GM06990 (cell line): ENCODE data around the gene ELMO2.

Source experiments
- DNase-seq: peaks from one replicate; pipeline ENCODE4 v3.0.0-alpha.2; 2011; ENCODE audit not compliant: insufficient read length; ENCODE audit errors: extremely low read depth
- H3K27me3 ChIP-seq: replicated peaks from 2 replicates; pipeline ENCODE4 v1.6.0; 2011; ENCODE audit warnings: low read length; ENCODE audit not compliant: control insufficient read depth, insufficient read depth
- H3K36me3 ChIP-seq: 2 replicates; pipeline ENCODE4 v1.5.1; 2011; ENCODE audit warnings: low read length; ENCODE audit not compliant: control insufficient read depth, insufficient read depth
- H3K4me3 ChIP-seq: replicated peaks from 2 replicates; pipeline ENCODE4 v1.5.1; 2011; ENCODE audit warnings: low read depth, mild to moderate bottlenecking, control low read depth, low read length
- TF ChIP-seq, protein P1 (sequence below): IDR thresholded peaks from 2 replicates; pipeline ENCODE4 v1.5.1; 2011; ENCODE audit warnings: low read length, control low read depth, mild to moderate bottlenecking, inconsistent platforms; ENCODE audit not compliant: insufficient read depth, poor library complexity, severe bottlenecking

The ELMO2 gene

DNA sequence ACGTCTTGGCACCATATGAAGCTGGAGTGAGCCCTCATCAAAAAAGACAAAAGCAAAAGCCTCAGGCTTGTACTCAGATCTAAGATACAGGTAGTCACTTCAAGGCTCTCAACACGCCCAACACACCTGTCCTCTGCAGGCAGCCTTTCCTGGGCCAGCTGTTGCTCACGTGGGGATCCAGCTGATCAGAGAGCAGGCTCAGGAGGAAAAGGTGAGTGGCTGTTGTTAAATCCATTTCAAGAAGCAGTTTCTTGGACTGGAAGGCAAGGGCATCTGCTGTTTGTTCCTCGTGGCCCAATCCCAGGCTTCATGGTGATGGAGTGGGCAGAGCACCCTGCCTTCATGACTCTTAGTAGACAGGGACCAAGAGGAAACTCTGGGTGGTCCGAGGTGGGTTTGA, 39.6 kb downstream of the ELMO2 start:
- no peaks in the 10 kb centered on the region for H3K27me3 ChIP-seq
- H3K4me3 ChIP-seq, result no peak overlapping the region
- H3K36me3 ChIP-seq, result peaks cover 39% of the 10 kb centered on the region
- DNase-seq, result no peak
- TF ChIP-seq, protein P1, sequence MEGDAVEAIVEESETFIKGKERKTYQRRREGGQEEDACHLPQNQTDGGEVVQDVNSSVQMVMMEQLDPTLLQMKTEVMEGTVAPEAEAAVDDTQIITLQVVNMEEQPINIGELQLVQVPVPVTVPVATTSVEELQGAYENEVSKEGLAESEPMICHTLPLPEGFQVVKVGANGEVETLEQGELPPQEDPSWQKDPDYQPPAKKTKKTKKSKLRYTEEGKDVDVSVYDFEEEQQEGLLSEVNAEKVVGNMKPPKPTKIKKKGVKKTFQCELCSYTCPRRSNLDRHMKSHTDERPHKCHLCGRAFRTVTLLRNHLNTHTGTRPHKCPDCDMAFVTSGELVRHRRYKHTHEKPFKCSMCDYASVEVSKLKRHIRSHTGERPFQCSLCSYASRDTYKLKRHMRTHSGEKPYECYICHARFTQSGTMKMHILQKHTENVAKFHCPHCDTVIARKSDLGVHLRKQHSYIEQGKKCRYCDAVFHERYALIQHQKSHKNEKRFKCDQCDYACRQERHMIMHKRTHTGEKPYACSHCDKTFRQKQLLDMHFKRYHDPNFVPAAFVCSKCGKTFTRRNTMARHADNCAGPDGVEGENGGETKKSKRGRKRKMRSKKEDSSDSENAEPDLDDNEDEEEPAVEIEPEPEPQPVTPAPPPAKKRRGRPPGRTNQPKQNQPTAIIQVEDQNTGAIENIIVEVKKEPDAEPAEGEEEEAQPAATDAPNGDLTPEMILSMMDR, result no peak

DNA sequence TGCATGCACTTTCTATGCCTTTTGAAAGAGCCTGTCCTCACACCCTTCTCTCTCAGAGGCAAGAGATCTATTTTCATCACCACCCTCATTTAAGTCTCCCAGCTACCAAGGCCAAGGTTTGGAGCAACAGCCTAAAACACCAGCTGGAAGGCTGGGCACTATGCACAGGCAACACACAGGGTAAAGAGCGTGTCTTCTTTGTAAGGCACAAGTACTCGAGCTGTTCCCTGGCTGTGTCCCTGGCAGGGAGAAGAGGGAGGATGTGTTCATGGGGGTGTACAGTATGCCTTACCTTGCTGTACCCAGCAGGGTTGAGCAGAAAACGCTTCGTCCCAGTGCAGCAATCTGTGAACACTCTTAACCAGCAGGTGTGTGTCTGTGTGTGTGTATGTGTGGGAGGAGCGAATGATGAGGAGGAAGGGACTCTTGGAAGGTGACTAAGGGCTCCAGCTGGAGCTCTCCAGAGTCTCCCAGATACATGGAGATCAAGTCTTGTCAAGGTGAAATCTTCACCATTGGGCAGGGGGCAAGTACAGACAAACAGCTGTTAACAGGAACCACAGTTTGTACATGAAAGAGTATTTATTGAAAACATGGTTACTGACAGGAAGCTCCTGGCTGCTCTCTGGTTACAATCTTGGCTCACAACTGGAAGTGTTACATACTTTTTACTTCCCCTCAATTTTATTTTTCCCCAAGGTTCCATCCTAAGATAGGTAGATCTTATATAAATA, 40.8 kb downstream of the ELMO2 start:
- no peak overlapping the region for H3K4me3 ChIP-seq
- TF ChIP-seq, protein P1, result no peak
- H3K36me3 ChIP-seq, result peaks cover 32% of the 10 kb centered on the region
- no peak for DNase-seq
- no peaks in the 10 kb centered on the region for H3K27me3 ChIP-seq

DNA sequence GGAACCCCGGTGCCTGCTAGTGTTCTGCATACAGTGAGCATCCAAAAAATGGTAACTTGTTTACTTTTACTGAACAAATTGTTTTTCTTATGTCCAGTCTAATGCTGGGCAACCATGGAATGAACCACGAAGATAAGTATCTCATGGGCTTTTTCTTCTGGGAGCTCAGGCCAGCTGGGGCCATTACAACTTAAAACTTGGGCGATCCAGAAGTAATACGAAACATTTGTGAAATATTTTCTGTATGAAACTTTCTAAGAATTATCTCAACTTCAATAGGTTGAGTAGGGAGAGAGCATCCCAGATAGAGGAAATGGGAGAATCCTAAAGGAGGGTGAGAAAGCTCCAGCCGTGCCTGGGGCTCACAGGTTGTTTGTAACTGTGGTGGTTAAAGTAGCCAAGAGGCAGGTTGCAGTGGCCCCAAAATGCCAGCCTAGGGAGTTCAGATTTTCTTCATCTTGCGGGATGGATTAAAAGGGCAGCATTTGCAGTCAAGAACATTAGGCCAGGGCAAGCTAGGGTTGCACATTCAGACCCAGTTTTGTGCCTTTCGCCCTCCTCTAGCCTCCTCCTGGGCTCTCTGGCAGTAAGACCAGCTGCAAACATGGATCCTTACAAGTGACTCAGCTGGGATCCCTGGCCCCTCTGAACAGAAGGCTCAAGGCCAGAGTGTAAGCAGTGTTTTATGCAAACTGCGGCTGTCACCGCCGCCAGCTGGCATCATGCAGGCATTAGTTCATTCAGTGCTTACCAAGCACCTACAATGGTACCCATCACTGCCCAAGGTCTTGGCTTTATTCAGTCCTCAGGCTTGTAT, 41.5 kb downstream of the ELMO2 start:
- peak overlapping the region; percentile 98 for H3K4me3 ChIP-seq
- TF ChIP-seq, protein P1, result no peak

DNA sequence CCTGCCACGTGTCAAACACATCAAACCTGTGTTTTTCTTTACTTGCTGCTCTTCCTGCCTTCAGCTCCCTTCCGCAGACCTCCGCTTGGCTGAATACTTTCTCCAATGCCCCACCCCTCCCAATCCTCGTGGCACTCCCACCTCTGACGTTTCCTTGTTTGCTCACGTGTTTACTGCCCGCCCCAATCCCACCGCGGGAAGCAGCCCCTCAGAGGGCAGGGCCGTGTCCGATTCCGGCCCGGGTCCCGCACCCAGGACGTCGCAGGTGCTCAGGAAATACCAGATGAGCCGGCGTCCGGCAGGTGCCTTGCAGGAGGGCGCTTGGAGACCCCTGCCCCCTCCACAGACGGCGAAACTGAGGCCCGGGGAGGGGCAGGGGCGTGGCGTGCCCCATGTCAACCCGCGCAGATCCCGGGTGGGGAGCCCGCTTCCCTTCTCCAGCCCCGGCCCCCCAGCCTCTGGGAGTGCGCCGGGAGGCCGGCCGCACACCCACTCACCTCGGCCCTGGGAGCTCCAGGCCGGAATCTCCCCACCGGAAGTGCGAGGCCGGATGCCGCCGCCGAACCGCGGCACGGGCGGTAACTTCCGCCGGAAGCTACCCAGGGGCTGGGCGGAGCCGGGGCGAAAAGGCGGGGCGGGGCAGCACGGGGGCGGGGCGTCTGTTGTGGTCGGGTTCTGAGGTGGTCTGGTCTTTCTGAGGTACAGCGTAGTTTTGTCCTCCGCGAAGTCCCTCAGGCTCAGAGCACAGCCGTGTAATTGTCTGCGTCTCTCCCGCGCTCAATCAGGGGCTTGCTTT, 42.3 kb downstream of the ELMO2 start:
- TF ChIP-seq, protein P1, result no peak
- peaks cover 29% of the 10 kb centered on the region for H3K36me3 ChIP-seq
- H3K4me3 ChIP-seq, result peak overlapping the region; percentile 98
- peak; percentile 88 for DNase-seq
- H3K27me3 ChIP-seq, result no peaks in the 10 kb centered on the region

More for the DNA sequence above, 41.5 kb downstream of the ELMO2 start:
- DNase-seq, result no peak
- Histone ChIP-seq H3K27me3 (no peaks in the 10 kb centered on the region), H3K36me3 (peaks cover 31% of the 10 kb centered on the region)

DNA sequence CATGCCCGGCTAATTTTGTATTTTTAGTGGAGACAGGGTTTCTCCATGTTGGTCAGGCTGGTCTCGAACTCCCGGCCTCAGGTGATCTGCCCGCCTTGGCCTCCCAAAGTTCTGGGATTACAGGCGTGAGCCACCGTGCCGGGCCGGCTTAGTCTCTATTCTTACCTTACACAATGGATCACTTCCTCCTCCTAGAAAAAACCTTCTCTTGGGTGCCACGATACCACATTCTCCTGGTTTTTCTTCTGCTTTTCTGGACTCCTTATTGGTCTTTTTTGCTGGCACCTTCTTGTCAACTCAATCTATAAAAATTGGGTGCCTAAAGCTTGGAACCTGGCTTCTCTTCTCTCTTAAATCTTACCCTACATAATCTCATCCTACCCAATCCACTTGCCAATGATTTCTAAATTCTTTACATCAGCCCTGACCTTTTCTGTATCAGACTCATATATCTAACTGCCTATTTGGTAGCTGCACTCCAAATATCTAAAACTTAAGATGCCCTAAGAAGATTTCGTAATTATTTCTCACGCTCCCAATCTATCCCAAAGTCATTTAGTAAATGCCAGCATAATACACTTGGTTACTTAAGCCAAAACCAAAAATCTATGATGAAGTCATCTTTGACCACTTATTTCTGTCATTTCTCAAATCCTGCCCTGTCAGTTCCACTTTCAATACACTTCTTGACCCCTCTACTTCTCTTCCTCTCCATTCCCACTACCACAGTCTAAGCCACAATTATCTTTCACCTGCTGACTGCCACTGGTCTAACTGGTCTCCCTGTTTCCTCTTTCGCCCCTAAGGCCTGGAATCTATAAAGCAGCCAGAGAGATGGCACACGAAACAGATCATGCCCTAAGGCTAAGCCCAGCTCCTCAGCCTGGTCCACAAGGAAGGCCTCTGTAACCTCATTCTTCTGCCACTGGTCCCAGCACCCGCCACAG, 43.2 kb downstream of the ELMO2 start:
- H3K36me3 ChIP-seq, result peaks cover 24% of the 10 kb centered on the region
- H3K4me3 ChIP-seq, result peak overlapping the region; percentile 98
- TF ChIP-seq, protein P1, result no peak
- H3K27me3 ChIP-seq, result no peaks in the 10 kb centered on the region
- no peak for DNase-seq
